Osteoblast (primary cell): ENCODE results near the gene TMBIM1. TPM values are rescaled to one million over a fixed set of nuclear protein-coding genes. Genes with fewer than 3 reads are reported as not detected.

ENCODE experiments used
- DNase-seq: peaks from one replicate; pipeline ENCODE4 v3.0.0; 2011; ENCODE audit warnings: low spot score, mixed read lengths; ENCODE audit not compliant: insufficient read length; ENCODE audit errors: missing footprints
- H2AFZ ChIP-seq: 2 replicates; pipeline ENCODE4 v1.6.0; 2011; ENCODE audit warnings: mild to moderate bottlenecking, low read length
- H3K27ac ChIP-seq: 2 replicates; pipeline ENCODE4 v1.5.1; 2011; ENCODE audit warnings: mild to moderate bottlenecking, low read depth, low read length, moderate library complexity
- H3K27me3 ChIP-seq: 2 replicates; pipeline ENCODE4 v1.6.0; 2012; ENCODE audit warnings: mild to moderate bottlenecking, control low read depth, inconsistent platforms, low read length, moderate library complexity; ENCODE audit not compliant: insufficient read depth
- H3K36me3 ChIP-seq: 2 replicates; pipeline ENCODE4 v1.5.1; 2011; ENCODE audit warnings: mild to moderate bottlenecking, low read length, control low read depth, moderate library complexity; ENCODE audit not compliant: insufficient read depth
- H3K4me1 ChIP-seq: 2 replicates; pipeline ENCODE4 v1.5.1; 2011; ENCODE audit warnings: mild to moderate bottlenecking, low read length, control low read depth, moderate library complexity; ENCODE audit not compliant: insufficient read depth
- H3K4me2 ChIP-seq: 2 replicates; pipeline ENCODE4 v1.6.0; 2011; ENCODE audit warnings: mild to moderate bottlenecking, low read length; ENCODE audit not compliant: insufficient read depth
- H3K4me3 ChIP-seq: fragments of 200-600 bp; sonication (generic); 3 replicates; pipeline ENCODE4 v1.5.1; 2012; ENCODE audit warnings: mild to moderate bottlenecking, low read length, inconsistent platforms; ENCODE audit not compliant: insufficient read depth
- H3K79me2 ChIP-seq: 2 replicates; pipeline ENCODE4 v1.6.0; 2012; ENCODE audit warnings: mild to moderate bottlenecking, low read length, control low read depth, inconsistent platforms; ENCODE audit not compliant: insufficient read depth
- H3K9me3 ChIP-seq: 2 replicates; pipeline ENCODE4 v1.5.1; 2011; ENCODE audit warnings: low read depth, low read length, control low read depth
- H4K20me1 ChIP-seq: 2 replicates; pipeline ENCODE4 v1.6.0; 2012; ENCODE audit warnings: mild to moderate bottlenecking, low read length, control low read depth; ENCODE audit not compliant: insufficient read depth
- CTCF ChIP-seq: IDR thresholded peaks from 2 replicates; pipeline ENCODE4 v1.5.1; 2011; ENCODE audit warnings: mild to moderate bottlenecking, low read depth, low read length, moderate library complexity; ENCODE audit errors: extremely low read depth
- total RNA-seq: library from RNA; depleted of rRNA; stranded (reverse); fragments of >200 nt; gene quantifications from 2 replicates; pipeline ENCODE4 v1.2.3, GENCODE V29; 2012

Gene TMBIM1
- total RNA-seq, 1 donor = 155 TPM

GRCh38 chr2:218305383-218305782 lies 13.1 kb upstream of the TMBIM1 start:
- Histone ChIP-seq H3K4me1 (no peaks in the 10 kb centered on the region), H3K27me3 (no peaks in the 10 kb centered on the region), H4K20me1 (no peaks in the 10 kb centered on the region), H3K4me2 (no peak overlapping the region), H3K27ac (no peak overlapping the region), H3K36me3 (no peaks in the 10 kb centered on the region), H3K9me3 (no peaks in the 10 kb centered on the region), H3K79me2 (no peaks in the 10 kb centered on the region), H2AFZ (no peak overlapping the region), H3K4me3 (no peak overlapping the region)
- TF ChIP-seq CTCF = no peak
- DNase-seq = no peak

GRCh38 chr2:218301176-218301819 lies 9.0 kb upstream of the TMBIM1 start:
- Histone ChIP-seq H3K36me3 (no peaks in the 10 kb centered on the region), H3K4me1 (peaks cover 6% of the 10 kb centered on the region), H4K20me1 (no peaks in the 10 kb centered on the region), H3K9me3 (no peaks in the 10 kb centered on the region), H3K79me2 (no peaks in the 10 kb centered on the region), H3K4me3 (no peak overlapping the region), H2AFZ (no peak overlapping the region), H3K27ac (no peak overlapping the region), H3K4me2 (no peak overlapping the region), H3K27me3 (no peaks in the 10 kb centered on the region)
- peak; percentile 95 for TF ChIP-seq CTCF
- DNase-seq = peak; percentile 81

GRCh38 chr2:218300141-218300540 lies 7.8 kb upstream of the TMBIM1 start:
- no peak for DNase-seq
- Histone ChIP-seq H4K20me1 (no peaks in the 10 kb centered on the region), H3K9me3 (no peaks in the 10 kb centered on the region), H3K36me3 (no peaks in the 10 kb centered on the region), H3K4me2 (no peak overlapping the region), H2AFZ (no peak overlapping the region), H3K79me2 (no peaks in the 10 kb centered on the region), H3K27ac (no peak overlapping the region), H3K4me3 (no peak overlapping the region), H3K4me1 (peaks cover 6% of the 10 kb centered on the region), H3K27me3 (no peaks in the 10 kb centered on the region)
- no peak for TF ChIP-seq CTCF

GRCh38 chr2:218298314-218298875 lies 6.1 kb upstream of the TMBIM1 start:
- DNase-seq = peak; percentile 64
- no peak overlapping the region for H3K27ac ChIP-seq
- H4K20me1 ChIP-seq = no peaks in the 10 kb centered on the region
- no peaks in the 10 kb centered on the region for H3K36me3 ChIP-seq
- H3K4me1 ChIP-seq = peaks cover 6% of the 10 kb centered on the region
- no peaks in the 10 kb centered on the region for H3K27me3 ChIP-seq
- H3K4me2 ChIP-seq = peak overlapping the region; percentile 7
- H3K79me2 ChIP-seq = no peaks in the 10 kb centered on the region
- no peak overlapping the region for H3K4me3 ChIP-seq
- no peak for TF ChIP-seq CTCF
- H2AFZ ChIP-seq = peak overlapping the region; percentile 12
- H3K9me3 ChIP-seq = no peaks in the 10 kb centered on the region
